ENCODE results near the gene BAIAP2L2. TPM values are rescaled to one million over a fixed set of nuclear protein-coding genes. Genes with fewer than 3 reads are reported as not detected.

BAIAP2L2 gene
- total and polyA plus RNA-seq, 2 experiments from 2014 or later, result 4.4 to 8.2 TPM

- Histone ChIP-seq H3K4me1 (ENCODE audit: insufficient read depth) (peaks cover 15% of the 10 kb centered on the region), H3K27ac (no peak overlapping the region), H3K79me2 (no peaks in the 10 kb centered on the region), H3K27me3 (no peaks in the 10 kb centered on the region), H4K20me1 (ENCODE audit: insufficient read depth, poor library complexity, severe bottlenecking) (no peaks in the 10 kb centered on the region), H3K9me3 (ENCODE audit: low read depth) (no peaks in the 10 kb centered on the region), H3K4me2 (no peak overlapping the region), H3K36me3 (replicated peaks; ENCODE audit: insufficient read depth, low read depth) (no peaks in the 10 kb centered on the region), H3K9me2 (replicated peaks; ENCODE audit: insufficient read depth) (no peaks in the 10 kb centered on the region), H3K4me3 (no peak overlapping the region), H2AFZ (no peak overlapping the region)
- no peak for DNase-seq (ENCODE audit: low spot score)
- TF ChIP-seq EZH2 (IDR thresholded peaks at IDR 0.05; ENCODE audit: borderline replicate concordance) (no peak), CTCF (IDR thresholded peaks at IDR 0.05; ENCODE audit: poor library complexity) (no peak), EZH2phosphoT487 (IDR thresholded peaks at IDR 0.05; ENCODE audit: low read depth, severe bottlenecking, unreplicated experiment) (no peak)
- WGBS (ENCODE audit: low lambda C conversion rate, missing lambda C conversion rate), result 86% methylated on average over 9 of the region's 15 CpGs
Measured at GRCh38 chr22:38108561-38109319, 1.7 kb downstream of the BAIAP2L2 start.

- 77% methylated on average over 17 of the region's 17 CpGs for WGBS (ENCODE audit: low lambda C conversion rate, missing lambda C conversion rate)
- peak; percentile 56 for DNase-seq (ENCODE audit: low spot score)
- Histone ChIP-seq H3K4me1 (ENCODE audit: insufficient read depth) (peaks cover 15% of the 10 kb centered on the region), H3K36me3 (replicated peaks; ENCODE audit: insufficient read depth, low read depth) (no peaks in the 10 kb centered on the region), H3K9me2 (replicated peaks; ENCODE audit: insufficient read depth) (no peaks in the 10 kb centered on the region), H3K27me3 (no peaks in the 10 kb centered on the region), H3K9me3 (ENCODE audit: low read depth) (no peaks in the 10 kb centered on the region), H2AFZ (no peak overlapping the region), H3K79me2 (no peaks in the 10 kb centered on the region), H3K4me2 (no peak overlapping the region), H4K20me1 (ENCODE audit: insufficient read depth, poor library complexity, severe bottlenecking) (no peaks in the 10 kb centered on the region), H3K27ac (no peak overlapping the region), H3K4me3 (no peak overlapping the region)
- no peak for TF ChIP-seq EZH2phosphoT487 (IDR thresholded peaks at IDR 0.05; ENCODE audit: low read depth, severe bottlenecking, unreplicated experiment)
- TF ChIP-seq CTCF (IDR thresholded peaks at IDR 0.05; ENCODE audit: poor library complexity), result no peak
- TF ChIP-seq EZH2 (IDR thresholded peaks at IDR 0.05; ENCODE audit: borderline replicate concordance), result no peak
Measured at GRCh38 chr22:38107692-38108515, 2.6 kb downstream of the BAIAP2L2 start.

DNA sequence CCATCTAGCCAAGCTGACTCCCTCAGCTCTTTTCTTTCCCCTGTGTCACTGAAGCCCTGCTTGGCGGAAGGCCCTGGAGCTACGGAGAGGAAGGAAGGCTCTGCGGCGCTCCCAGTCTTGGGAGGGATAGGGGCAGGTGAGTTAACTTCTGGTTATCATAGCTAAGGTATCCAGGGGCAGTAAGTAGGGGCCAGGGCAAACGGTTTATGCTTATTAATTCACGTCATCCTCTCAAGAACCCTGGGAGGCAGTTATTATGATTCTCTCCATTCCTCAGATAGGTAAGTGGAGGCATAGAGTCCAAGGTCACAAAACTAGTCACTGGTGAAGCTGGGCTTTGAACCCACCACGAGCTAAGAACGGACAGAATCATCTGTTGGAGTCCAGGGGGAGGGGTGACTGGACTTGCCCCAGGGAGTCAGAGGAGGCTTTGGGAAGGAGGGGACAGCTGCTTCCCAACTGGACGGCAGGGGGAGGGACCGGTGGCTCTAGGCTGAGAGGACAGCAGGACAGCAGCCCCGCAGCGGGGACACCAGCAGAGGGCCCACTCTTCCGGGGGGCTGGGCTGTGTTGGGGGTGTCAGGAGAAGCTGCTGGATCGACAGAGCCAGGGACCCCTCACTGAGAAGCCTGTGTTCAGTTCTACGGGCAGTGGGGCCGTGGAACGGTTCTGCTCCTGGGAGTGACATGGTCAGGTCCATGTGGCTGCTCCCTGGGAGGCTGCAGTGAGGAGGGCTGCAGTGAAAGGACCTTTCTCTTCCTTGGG lies 3.5 kb downstream of the BAIAP2L2 start:
- Histone ChIP-seq H3K27me3 (no peaks in the 10 kb centered on the region), H3K79me2 (no peaks in the 10 kb centered on the region), H4K20me1 (ENCODE audit: insufficient read depth, poor library complexity, severe bottlenecking) (no peaks in the 10 kb centered on the region), H3K4me2 (no peak overlapping the region), H3K36me3 (replicated peaks; ENCODE audit: insufficient read depth, low read depth) (no peaks in the 10 kb centered on the region), H3K9me2 (replicated peaks; ENCODE audit: insufficient read depth) (no peaks in the 10 kb centered on the region), H3K4me3 (no peak overlapping the region), H3K9me3 (ENCODE audit: low read depth) (no peaks in the 10 kb centered on the region), H3K4me1 (ENCODE audit: insufficient read depth) (peaks cover 10% of the 10 kb centered on the region), H2AFZ (no peak overlapping the region), H3K27ac (no peak overlapping the region)
- TF ChIP-seq CTCF (IDR thresholded peaks at IDR 0.05; ENCODE audit: poor library complexity), result no peak
- WGBS (ENCODE audit: low lambda C conversion rate, missing lambda C conversion rate), result 87% methylated on average over 16 of the region's 17 CpGs
- DNase-seq (ENCODE audit: low spot score), result no peak

All from hepatocyte (in vitro differentiated cells).